Transverse colon (tissue), 4 donors: ENCODE measurements around the gene PTPRN2. TPM values are rescaled to one million over a fixed set of nuclear protein-coding genes. Genes with fewer than 3 reads are reported as not detected.

Experiments used
- DNase-seq: peaks from one replicate; pipeline ENCODE4 v3.0.0-alpha.2; 2019
- H3K27ac ChIP-seq, 4 donors: fragments of 200-600 bp; sonication (generic); 2 replicates each; pipeline ENCODE4 v1.5.1; 2016 to 2018; ENCODE audit warnings: inconsistent platforms in 4 of 4
- H3K27me3 ChIP-seq: fragments of 200-600 bp; sonication (generic); 2 replicates; pipeline ENCODE4 v1.5.1; 2017; ENCODE audit warnings: inconsistent platforms
- H3K36me3 ChIP-seq, 4 donors: fragments of 200-600 bp; sonication (generic); 2 replicates each; pipeline ENCODE4 v1.5.1; 2017 to 2019; ENCODE audit warnings: inconsistent platforms in 4 of 4
- H3K4me1 ChIP-seq, 4 donors: fragments of 200-600 bp; sonication (generic); 2 replicates each; pipeline ENCODE4 v1.5.1; 2017 to 2020; ENCODE audit warnings: inconsistent platforms in 4 of 4
- H3K4me3 ChIP-seq, 4 donors: fragments of 200-600 bp; sonication (generic); 1 replicate in 1 of 4; 2 replicates in 3 of 4; pipeline versions ENCODE4 v1.5.1 to v1.6.1; 2017 to 2019; ENCODE audit warnings: inconsistent platforms in 4 of 4
- H3K9me3 ChIP-seq, 2 donors: fragments of 200-600 bp; sonication (generic); 2 replicates each; pipeline ENCODE4 v1.5.1; 2017 to 2019; ENCODE audit warnings: inconsistent platforms in 2 of 2
- EP300 ChIP-seq: sonication (generic); formaldehyde crosslinking; IDR thresholded peaks from one replicate; pipeline ENCODE4 v1.6.1; 2017; ENCODE audit warnings: antibody characterized with exemption, low read depth
- POLR2A ChIP-seq: fragments of 450-650 bp; IDR thresholded peaks from one replicate; pipeline ENCODE4 v1.6.1; 2016; ENCODE audit warnings: antibody characterized with exemption, mild to moderate bottlenecking, moderate library complexity
- POLR2AphosphoS5 ChIP-seq, 3 donors: sonication (generic); formaldehyde crosslinking; IDR thresholded peaks; one replicate each; pipeline ENCODE4 v1.6.1; 2016; ENCODE audit warnings: antibody characterized with exemption in 3 of 3
- WGBS, 2 donors: methylation state at CpG; one replicate each; pipeline ENCODE4 v1.1.5; 2018; ENCODE audit warnings: low coverage in 1 of 2; 5-methylcytosine and 5-hydroxymethylcytosine counted together
- in situ Hi-C, 4 donors: fragments of 200-750 bp; cut with MboI; loops; one replicate each; pipeline versions ENCODE4 v1.15.0 to v1.15.1; 2017; ENCODE audit warnings: low sequenced_read_pairs in 3 of 4, low pct_ligation_motif_present in 1 of 4, low pct_unique_long_range_greater_than_20kb in 1 of 4
- intact Hi-C: fragments of 100-400 bp; cut with DNase I; formaldehyde crosslinking; loops from one replicate; pipeline ENCODE4 v1.15.1; 2023; ENCODE audit warnings: low total_unique reads
- total RNA-seq, 4 donors: library from RNA; depleted of rRNA; stranded (reverse); fragments of >200 nt; gene quantifications; one replicate each; pipeline ENCODE4 v1.1.0, GENCODE V29; 2016
- TF ChIP-seq, protein P1 (sequence below), 5 experiments: fragments of 200-600 bp in 3 of 5; fragments of 450-650 bp in 2 of 5; sonication (generic) in 3 of 5; IDR thresholded peaks; 1 replicate in 2 of 5; 2 replicates in 3 of 5; pipeline ENCODE4 v1.5.1; 2016 to 2017; ENCODE audit warnings: antibody characterized with exemption in 5 of 5, inconsistent platforms in 3 of 5, mild to moderate bottlenecking in 2 of 5, moderate library complexity in 1 of 5

The PTPRN2 gene
- total RNA-seq, 4 donors from 2014 or later: 15.4 to 31.1 (median 21.8) TPM

DNA sequence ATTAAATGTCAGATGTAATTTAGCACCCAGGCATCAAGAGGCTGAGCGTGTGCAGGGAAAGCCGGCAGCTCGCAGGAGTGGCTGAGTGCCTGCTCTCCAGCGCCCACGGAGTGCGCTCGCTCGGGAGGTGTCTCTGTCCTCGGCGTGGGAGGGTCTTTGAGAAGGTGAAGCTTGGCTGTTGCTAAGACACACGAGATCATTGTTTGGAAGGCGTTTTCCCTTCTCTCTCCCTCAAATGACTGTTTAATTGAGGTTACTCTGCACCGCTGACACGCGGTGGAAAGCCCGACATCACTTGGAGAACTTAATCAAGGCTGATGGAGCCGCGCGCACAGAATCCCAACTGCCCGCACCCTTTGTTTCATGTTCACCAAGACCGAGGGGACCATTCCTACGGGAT is 836.2 kb downstream of the PTPRN2 start:
- no peaks in the 10 kb centered on the region for H3K27me3 ChIP-seq
- H3K9me3 ChIP-seq: no peaks in the 10 kb centered on the region
- H3K4me3 ChIP-seq: no peak overlapping the region
- whole genome bisulfite sequencing, 2 donors: 85 to 94% methylated on average over 19 to 22 of the region's 22 CpGs
- H3K36me3 ChIP-seq: no peaks in the 10 kb centered on the region
- H3K27ac ChIP-seq: no peak overlapping the region
- no peak for TF ChIP-seq POLR2AphosphoS5 (IDR thresholded peaks at IDR 0.05)
- TF ChIP-seq POLR2A: no peak
- TF ChIP-seq, protein P1, sequence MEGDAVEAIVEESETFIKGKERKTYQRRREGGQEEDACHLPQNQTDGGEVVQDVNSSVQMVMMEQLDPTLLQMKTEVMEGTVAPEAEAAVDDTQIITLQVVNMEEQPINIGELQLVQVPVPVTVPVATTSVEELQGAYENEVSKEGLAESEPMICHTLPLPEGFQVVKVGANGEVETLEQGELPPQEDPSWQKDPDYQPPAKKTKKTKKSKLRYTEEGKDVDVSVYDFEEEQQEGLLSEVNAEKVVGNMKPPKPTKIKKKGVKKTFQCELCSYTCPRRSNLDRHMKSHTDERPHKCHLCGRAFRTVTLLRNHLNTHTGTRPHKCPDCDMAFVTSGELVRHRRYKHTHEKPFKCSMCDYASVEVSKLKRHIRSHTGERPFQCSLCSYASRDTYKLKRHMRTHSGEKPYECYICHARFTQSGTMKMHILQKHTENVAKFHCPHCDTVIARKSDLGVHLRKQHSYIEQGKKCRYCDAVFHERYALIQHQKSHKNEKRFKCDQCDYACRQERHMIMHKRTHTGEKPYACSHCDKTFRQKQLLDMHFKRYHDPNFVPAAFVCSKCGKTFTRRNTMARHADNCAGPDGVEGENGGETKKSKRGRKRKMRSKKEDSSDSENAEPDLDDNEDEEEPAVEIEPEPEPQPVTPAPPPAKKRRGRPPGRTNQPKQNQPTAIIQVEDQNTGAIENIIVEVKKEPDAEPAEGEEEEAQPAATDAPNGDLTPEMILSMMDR (IDR thresholded peaks at IDR 0.05): no peak
- TF ChIP-seq EP300: no peak
- intact Hi-C loops (no loop called here), in situ Hi-C loops (no loop called here)
- no peak for DNase-seq
- H3K4me1 ChIP-seq: no peaks in the 10 kb centered on the region

DNA sequence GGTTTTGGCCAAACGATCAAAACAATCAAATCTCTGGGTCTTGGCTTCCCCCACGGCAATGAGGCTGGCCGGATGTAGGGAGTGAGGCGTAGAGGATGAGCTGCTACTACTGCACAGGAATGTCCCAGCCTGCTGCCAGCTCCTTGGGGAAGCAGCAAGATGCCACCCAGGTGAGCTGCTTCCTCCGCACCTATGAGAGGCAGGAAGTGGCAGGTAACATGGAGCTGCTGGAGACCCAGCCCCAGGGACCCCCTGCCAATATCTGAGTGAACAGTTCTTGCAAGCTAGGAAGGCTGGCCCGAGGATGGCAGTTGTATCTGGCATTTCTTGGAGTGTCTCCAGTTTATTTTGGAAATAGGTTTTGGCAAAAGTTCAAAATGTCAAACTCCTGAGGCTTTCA is 837.3 kb downstream of the PTPRN2 start:
- in situ Hi-C loops (no loop called here), intact Hi-C loops (no loop called here)
- Histone ChIP-seq H3K4me3 (no peak overlapping the region), H3K27me3 (no peaks in the 10 kb centered on the region), H3K9me3 (no peaks in the 10 kb centered on the region), H3K4me1 (no peaks in the 10 kb centered on the region), H3K27ac (no peak overlapping the region), H3K36me3 (no peaks in the 10 kb centered on the region)
- no peak for TF ChIP-seq EP300
- TF ChIP-seq POLR2AphosphoS5 (IDR thresholded peaks at IDR 0.05): no peak
- TF ChIP-seq, protein P1 (IDR thresholded peaks at IDR 0.05): no peak
- TF ChIP-seq POLR2A: no peak
- WGBS, 2 donors: 85 to 95% methylated on average over 4 to 6 of the region's 6 CpGs
- DNase-seq: no peak

DNA sequence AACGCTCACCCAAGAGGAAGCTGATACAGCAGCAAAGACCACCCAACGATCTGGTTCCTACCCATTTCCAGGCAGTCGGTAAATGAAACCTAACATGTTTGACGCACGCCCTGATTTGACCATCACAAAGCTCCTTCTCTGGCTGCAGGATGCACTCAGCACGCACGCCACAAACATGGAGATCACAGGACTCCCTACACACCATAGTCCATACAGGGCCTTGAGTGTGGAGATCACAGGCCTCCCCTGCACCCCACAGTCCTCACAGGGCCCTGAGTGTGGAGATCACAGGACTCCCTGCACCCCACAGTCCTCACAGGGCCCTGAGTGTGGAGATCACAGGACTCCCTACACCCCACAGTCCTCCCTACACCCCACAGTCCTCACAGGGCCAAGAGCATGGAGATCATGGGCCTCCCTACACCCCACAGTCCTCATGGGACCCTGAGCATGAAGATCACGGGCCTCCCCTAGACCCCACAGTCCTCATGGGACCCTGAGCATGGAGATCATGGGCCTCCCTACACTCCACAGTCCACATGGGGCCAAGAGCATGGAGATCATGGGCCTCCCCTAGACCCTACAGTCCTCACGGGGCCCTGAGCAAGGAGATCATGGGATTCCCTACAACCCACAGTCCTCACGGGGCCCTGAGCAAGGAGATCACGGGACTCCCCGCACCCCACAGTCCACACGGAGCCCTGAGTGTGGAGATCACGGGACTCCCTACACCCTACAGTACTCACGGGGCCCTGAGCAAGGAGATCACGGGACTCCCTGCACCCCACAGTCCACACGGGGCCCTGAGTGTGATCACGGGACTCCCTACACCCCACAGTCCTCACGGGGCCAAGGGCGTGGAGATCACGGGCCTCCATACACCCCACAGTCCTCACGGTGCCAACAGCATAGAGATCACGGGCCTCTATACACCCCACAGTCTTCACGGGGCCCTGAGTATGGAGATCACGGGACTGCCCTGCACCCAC is 841.6 kb downstream of the PTPRN2 start:
- Histone ChIP-seq H3K27me3 (no peaks in the 10 kb centered on the region), H3K27ac (no peak overlapping the region), H3K36me3 (no peaks in the 10 kb centered on the region), H3K9me3 (no peaks in the 10 kb centered on the region), H3K4me3 (no peak overlapping the region), H3K4me1 (no peaks in the 10 kb centered on the region)
- DNase-seq: no peak
- WGBS, 2 donors: 91% methylated on average over 25 of the region's 25 CpGs; no CpG with 5 or more reads in 1 of the 2 donors
- TF ChIP-seq, protein P1 (IDR thresholded peaks at IDR 0.05): no peak
- TF ChIP-seq POLR2AphosphoS5 (IDR thresholded peaks at IDR 0.05): no peak
- no peak for TF ChIP-seq EP300
- intact Hi-C loops (no loop called here), in situ Hi-C loops (no loop called here)

DNA sequence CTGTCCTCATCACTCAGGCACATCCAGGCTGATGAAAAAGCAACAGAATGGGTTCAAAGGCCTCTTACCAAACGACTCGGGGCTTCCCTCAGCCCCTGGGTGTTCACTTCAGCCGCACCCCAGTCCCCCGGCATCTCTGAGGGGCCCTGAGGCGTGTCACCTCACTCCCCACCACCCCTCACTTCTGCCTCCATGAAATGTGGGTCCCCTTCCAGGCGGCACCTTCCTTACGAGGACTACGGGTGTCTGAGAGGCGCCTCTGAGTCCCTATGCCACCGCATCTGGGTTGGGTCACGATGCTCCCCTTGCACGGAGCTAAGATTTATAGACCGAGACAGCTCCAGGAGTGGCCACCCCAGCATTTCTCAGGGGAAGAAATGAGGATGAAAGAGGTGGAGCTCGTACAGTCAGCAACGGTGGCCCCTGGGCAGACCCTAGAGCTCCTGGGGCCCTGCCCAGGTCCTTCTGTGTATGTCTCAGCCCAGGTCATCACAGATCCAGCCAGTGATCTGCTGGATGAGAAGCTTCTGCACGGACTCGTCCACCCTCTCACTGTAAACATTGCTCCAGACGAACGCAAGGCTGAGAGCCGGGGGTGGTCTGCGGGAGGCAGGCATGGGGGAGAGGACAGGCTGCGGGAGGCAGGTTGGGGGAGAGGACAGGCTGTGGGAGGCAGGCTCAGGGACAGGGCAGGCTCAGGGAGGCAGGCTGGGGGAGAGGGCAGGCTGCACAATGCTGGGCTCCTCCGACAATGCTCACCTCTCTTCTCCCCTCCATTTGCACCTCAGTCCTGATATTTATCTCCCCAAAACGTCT is 842.6 kb downstream of the PTPRN2 start:
- WGBS, 2 donors: 79 to 80% methylated on average over 1 to 24 of the region's 24 CpGs
- in situ Hi-C loops: no loop called here

More for the DNA sequence above, 842.6 kb downstream of the PTPRN2 start:
- TF ChIP-seq POLR2A: no peak
- TF ChIP-seq, protein P1 (IDR thresholded peaks at IDR 0.05): no peak
- no peak for TF ChIP-seq POLR2AphosphoS5 (IDR thresholded peaks at IDR 0.05)
- no peak for TF ChIP-seq EP300
- intact Hi-C loops: no loop called here
- H3K27me3 ChIP-seq: no peaks in the 10 kb centered on the region
- H3K4me3 ChIP-seq: no peak overlapping the region
- H3K27ac ChIP-seq: no peak overlapping the region
- H3K9me3 ChIP-seq: no peaks in the 10 kb centered on the region
- no peaks in the 10 kb centered on the region for H3K36me3 ChIP-seq
- H3K4me1 ChIP-seq: no peaks in the 10 kb centered on the region
- no peak for DNase-seq
